ENCODE measurements around the gene SS18L1. TPM values are rescaled to one million over a fixed set of nuclear protein-coding genes. Genes with fewer than 3 reads are reported as not detected.

The SS18L1 gene
- total and polyA plus RNA-seq, 2 experiments from 2014 or later: 6.5 to 32.6 TPM

GRCh38 chr20:62230696-62231095 lies 87.1 kb downstream of the SS18L1 start:
- Mint-ChIP-seq H3K27me3 (ENCODE audit: insufficient read depth, low read depth, poor library complexity) (peaks cover 2% of the 10 kb centered on the region), H3K9me3 (no peaks in the 10 kb centered on the region), H3K4me3 (no peak overlapping the region), H3K4me1 (peaks cover 5% of the 10 kb centered on the region), H3K36me3 (ENCODE audit: low read depth) (no peaks in the 10 kb centered on the region), H3K27ac (no peak overlapping the region)
- Histone ChIP-seq H3F3A (replicated peaks; ENCODE audit: low read depth) (no peaks in the 10 kb centered on the region), H3K27ac (ENCODE audit: low read depth) (no peak overlapping the region), H3K36me3 (ENCODE audit: insufficient read depth) (no peaks in the 10 kb centered on the region), H3K4me2 (no peak overlapping the region), H3K79me2 (replicated peaks; ENCODE audit: insufficient read depth) (no peaks in the 10 kb centered on the region), H3K4me3 (no peak overlapping the region), H3K9me2 (ENCODE audit: insufficient read depth) (no peaks in the 10 kb centered on the region), H4K20me1 (replicated peaks; ENCODE audit: insufficient read depth) (no peaks in the 10 kb centered on the region), H3K27me3 (ENCODE audit: insufficient read depth) (no peaks in the 10 kb centered on the region), H2AFZ (no peak overlapping the region), H3K4me1 (ENCODE audit: insufficient read depth) (no peaks in the 10 kb centered on the region)
- DNase-seq (ENCODE audit: low spot score) (no peak), ATAC-seq (no peak)
- TF ChIP-seq, protein P1, sequence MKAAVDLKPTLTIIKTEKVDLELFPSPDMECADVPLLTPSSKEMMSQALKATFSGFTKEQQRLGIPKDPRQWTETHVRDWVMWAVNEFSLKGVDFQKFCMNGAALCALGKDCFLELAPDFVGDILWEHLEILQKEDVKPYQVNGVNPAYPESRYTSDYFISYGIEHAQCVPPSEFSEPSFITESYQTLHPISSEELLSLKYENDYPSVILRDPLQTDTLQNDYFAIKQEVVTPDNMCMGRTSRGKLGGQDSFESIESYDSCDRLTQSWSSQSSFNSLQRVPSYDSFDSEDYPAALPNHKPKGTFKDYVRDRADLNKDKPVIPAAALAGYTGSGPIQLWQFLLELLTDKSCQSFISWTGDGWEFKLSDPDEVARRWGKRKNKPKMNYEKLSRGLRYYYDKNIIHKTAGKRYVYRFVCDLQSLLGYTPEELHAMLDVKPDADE (IDR thresholded peaks at IDR 0.05): no peak
- TF ChIP-seq, protein P2, sequence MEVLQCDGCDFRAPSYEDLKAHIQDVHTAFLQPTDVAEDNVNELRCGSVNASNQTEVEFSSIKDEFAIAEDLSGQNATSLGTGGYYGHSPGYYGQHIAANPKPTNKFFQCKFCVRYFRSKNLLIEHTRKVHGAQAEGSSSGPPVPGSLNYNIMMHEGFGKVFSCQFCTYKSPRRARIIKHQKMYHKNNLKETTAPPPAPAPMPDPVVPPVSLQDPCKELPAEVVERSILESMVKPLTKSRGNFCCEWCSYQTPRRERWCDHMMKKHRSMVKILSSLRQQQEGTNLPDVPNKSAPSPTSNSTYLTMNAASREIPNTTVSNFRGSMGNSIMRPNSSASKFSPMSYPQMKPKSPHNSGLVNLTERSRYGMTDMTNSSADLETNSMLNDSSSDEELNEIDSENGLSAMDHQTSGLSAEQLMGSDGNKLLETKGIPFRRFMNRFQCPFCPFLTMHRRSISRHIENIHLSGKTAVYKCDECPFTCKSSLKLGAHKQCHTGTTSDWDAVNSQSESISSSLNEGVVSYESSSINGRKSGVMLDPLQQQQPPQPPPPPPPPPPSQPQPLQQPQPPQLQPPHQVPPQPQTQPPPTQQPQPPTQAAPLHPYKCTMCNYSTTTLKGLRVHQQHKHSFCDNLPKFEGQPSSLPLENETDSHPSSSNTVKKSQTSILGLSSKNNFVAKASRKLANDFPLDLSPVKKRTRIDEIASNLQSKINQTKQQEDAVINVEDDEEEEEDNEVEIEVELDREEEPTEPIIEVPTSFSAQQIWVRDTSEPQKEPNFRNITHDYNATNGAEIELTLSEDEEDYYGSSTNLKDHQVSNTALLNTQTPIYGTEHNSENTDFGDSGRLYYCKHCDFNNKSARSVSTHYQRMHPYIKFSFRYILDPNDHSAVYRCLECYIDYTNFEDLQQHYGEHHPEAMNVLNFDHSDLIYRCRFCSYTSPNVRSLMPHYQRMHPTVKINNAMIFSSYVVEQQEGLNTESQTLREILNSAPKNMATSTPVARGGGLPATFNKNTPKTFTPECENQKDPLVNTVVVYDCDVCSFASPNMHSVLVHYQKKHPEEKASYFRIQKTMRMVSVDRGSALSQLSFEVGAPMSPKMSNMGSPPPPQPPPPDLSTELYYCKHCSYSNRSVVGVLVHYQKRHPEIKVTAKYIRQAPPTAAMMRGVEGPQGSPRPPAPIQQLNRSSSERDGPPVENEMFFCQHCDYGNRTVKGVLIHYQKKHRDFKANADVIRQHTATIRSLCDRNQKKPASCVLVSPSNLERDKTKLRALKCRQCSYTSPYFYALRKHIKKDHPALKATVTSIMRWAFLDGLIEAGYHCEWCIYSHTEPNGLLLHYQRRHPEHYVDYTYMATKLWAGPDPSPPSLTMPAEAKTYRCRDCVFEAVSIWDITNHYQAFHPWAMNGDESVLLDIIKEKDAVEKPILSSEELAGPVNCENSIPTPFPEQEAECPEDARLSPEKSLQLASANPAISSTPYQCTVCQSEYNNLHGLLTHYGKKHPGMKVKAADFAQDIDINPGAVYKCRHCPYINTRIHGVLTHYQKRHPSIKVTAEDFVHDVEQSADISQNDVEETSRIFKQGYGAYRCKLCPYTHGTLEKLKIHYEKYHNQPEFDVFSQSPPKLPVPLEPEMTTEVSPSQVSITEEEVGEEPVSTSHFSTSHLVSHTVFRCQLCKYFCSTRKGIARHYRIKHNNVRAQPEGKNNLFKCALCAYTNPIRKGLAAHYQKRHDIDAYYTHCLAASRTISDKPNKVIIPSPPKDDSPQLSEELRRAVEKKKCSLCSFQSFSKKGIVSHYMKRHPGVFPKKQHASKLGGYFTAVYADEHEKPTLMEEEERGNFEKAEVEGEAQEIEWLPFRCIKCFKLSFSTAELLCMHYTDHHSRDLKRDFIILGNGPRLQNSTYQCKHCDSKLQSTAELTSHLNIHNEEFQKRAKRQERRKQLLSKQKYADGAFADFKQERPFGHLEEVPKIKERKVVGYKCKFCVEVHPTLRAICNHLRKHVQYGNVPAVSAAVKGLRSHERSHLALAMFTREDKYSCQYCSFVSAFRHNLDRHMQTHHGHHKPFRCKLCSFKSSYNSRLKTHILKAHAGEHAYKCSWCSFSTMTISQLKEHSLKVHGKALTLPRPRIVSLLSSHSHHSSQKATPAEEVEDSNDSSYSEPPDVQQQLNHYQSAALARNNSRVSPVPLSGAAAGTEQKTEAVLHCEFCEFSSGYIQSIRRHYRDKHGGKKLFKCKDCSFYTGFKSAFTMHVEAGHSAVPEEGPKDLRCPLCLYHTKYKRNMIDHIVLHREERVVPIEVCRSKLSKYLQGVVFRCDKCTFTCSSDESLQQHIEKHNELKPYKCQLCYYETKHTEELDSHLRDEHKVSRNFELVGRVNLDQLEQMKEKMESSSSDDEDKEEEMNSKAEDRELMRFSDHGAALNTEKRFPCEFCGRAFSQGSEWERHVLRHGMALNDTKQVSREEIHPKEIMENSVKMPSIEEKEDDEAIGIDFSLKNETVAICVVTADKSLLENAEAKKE (CRISPR knock-in tag; IDR thresholded peaks at IDR 0.05): no peak
- TF ChIP-seq STAT1 (IDR thresholded peaks at IDR 0.05; ENCODE audit: unreplicated experiment): no peak

- Histone ChIP-seq H3K79me2 (replicated peaks; ENCODE audit: insufficient read depth) (no peaks in the 10 kb centered on the region), H3K4me1 (ENCODE audit: insufficient read depth) (no peaks in the 10 kb centered on the region), H3K9me2 (ENCODE audit: insufficient read depth) (no peaks in the 10 kb centered on the region), H3K4me2 (no peak overlapping the region), H2AFZ (no peak overlapping the region), H4K20me1 (replicated peaks; ENCODE audit: insufficient read depth) (no peaks in the 10 kb centered on the region), H3F3A (replicated peaks; ENCODE audit: low read depth) (no peaks in the 10 kb centered on the region), H3K27ac (ENCODE audit: low read depth) (no peak overlapping the region), H3K27me3 (ENCODE audit: insufficient read depth) (no peaks in the 10 kb centered on the region), H3K36me3 (ENCODE audit: insufficient read depth) (no peaks in the 10 kb centered on the region), H3K4me3 (no peak overlapping the region)
- ATAC-seq (no peak), DNase-seq (ENCODE audit: low spot score) (no peak)
- Mint-ChIP-seq H3K4me3 (no peak overlapping the region), H3K27me3 (ENCODE audit: insufficient read depth, low read depth, poor library complexity) (peaks cover 4% of the 10 kb centered on the region), H3K9me3 (no peaks in the 10 kb centered on the region), H3K27ac (no peak overlapping the region), H3K36me3 (ENCODE audit: low read depth) (no peaks in the 10 kb centered on the region), H3K4me1 (peaks cover 5% of the 10 kb centered on the region)
- TF ChIP-seq ZNF114 (CRISPR knock-in tag; IDR thresholded peaks at IDR 0.05) (no peak), POLR2AphosphoS5 (IDR thresholded peaks at IDR 0.05; ENCODE audit: low read depth) (no peak), EZH2 (IDR thresholded peaks at IDR 0.05; ENCODE audit: low read depth, unreplicated experiment) (no peak), EZH2phosphoT487 (IDR thresholded peaks at IDR 0.05; ENCODE audit: unreplicated experiment) (no peak), CREB1 (CRISPR knock-in tag; IDR thresholded peaks at IDR 0.05; ENCODE audit: low read depth) (no peak)
- TF ChIP-seq, protein P3, sequence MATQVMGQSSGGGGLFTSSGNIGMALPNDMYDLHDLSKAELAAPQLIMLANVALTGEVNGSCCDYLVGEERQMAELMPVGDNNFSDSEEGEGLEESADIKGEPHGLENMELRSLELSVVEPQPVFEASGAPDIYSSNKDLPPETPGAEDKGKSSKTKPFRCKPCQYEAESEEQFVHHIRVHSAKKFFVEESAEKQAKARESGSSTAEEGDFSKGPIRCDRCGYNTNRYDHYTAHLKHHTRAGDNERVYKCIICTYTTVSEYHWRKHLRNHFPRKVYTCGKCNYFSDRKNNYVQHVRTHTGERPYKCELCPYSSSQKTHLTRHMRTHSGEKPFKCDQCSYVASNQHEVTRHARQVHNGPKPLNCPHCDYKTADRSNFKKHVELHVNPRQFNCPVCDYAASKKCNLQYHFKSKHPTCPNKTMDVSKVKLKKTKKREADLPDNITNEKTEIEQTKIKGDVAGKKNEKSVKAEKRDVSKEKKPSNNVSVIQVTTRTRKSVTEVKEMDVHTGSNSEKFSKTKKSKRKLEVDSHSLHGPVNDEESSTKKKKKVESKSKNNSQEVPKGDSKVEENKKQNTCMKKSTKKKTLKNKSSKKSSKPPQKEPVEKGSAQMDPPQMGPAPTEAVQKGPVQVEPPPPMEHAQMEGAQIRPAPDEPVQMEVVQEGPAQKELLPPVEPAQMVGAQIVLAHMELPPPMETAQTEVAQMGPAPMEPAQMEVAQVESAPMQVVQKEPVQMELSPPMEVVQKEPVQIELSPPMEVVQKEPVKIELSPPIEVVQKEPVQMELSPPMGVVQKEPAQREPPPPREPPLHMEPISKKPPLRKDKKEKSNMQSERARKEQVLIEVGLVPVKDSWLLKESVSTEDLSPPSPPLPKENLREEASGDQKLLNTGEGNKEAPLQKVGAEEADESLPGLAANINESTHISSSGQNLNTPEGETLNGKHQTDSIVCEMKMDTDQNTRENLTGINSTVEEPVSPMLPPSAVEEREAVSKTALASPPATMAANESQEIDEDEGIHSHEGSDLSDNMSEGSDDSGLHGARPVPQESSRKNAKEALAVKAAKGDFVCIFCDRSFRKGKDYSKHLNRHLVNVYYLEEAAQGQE (IDR thresholded peaks at IDR 0.05; ENCODE audit: unreplicated experiment): no peak
- TF ChIP-seq, protein P1 (IDR thresholded peaks at IDR 0.05): no peak
Measured at GRCh38 chr20:62231292-62231691, 87.7 kb downstream of the SS18L1 start.
